ENCODE results near the gene IRAK1. TPM values are rescaled to one million over a fixed set of nuclear protein-coding genes. Genes with fewer than 3 reads are reported as not detected.

IRAK1 gene
- polyA plus RNA-seq, 1 of the 3 experiments (the other 2 are of a cell fraction): 68.5 TPM

GRCh38 chrX:154008521-154008920 lies 11.2 kb downstream of the IRAK1 start:
- Histone ChIP-seq H2AFZ (ENCODE audit: low read depth) (no peak overlapping the region), H3K4me2 (no peak overlapping the region), H3K79me2 (ENCODE audit: insufficient read depth) (no peaks in the 10 kb centered on the region), H3K4me1 (ENCODE audit: control insufficient read depth in 1 of 2, insufficient read depth in 2 of 2, low read depth in 1 of 2, low read length in 1 of 2) (no peaks in the 10 kb centered on the region; a peak in 1 of 4 replicates), H4K20me1 (ENCODE audit: insufficient read depth) (peaks cover 4% of the 10 kb centered on the region; the same call in 1 of the 2 replicates), H3K27ac (ENCODE audit: low read depth in 2 of 2, low read length in 1 of 2) (no peak overlapping the region; a peak in 1 of 4 replicates), H3K27me3 (ENCODE audit: insufficient read depth) (peaks cover 9% of the 10 kb centered on the region; the same call in 1 of the 2 replicates), H3K9me2 (no peaks in the 10 kb centered on the region), H3F3A (replicated peaks; ENCODE audit: insufficient read depth) (no peaks in the 10 kb centered on the region), H3K9me3 (no peaks in the 10 kb centered on the region), H3K36me3 (replicated peaks in 1 of 2; ENCODE audit: control insufficient read depth in 1 of 2, insufficient read depth in 2 of 2, low read length in 1 of 2) (peaks cover 0 to 8% of the 10 kb centered on the region in 2 experiments), H3K9ac (no peak overlapping the region), H3K4me3 (ENCODE audit: low read depth in 2 of 2, low read length in 1 of 2) (no peak overlapping the region)
- DNase-seq: peak; percentile 46
- ChIA-PET CTCF (no interaction called here), POLR2A (interaction anchor here (0.7 kb wide), 1 partner anchor 76 kb away, joined by 4 read pairs; no protein-coding TSS in a partner anchor)
- no peak for TF ChIP-seq EZH2phosphoT487 (IDR thresholded peaks at IDR 0.05; ENCODE audit: borderline replicate concordance, low read depth)
- no peak for TF ChIP-seq RFX5 (IDR thresholded peaks at IDR 0.05; ENCODE audit: low read length)
- no peak for TF ChIP-seq RAD21 (IDR thresholded peaks at IDR 0.05; ENCODE audit: low read length)
- no peak for TF ChIP-seq EP300 (IDR thresholded peaks at IDR 0.05; ENCODE audit: borderline replicate concordance in 1 of 2, low read depth in 1 of 2, low read length in 1 of 2)
- TF ChIP-seq PBX3 (IDR thresholded peaks at IDR 0.05): no peak
- no peak for TF ChIP-seq USF1 (IDR thresholded peaks at IDR 0.05; ENCODE audit: borderline replicate concordance, low read depth)
- TF ChIP-seq GATA2 (CRISPR knock-in tag; IDR thresholded peaks at IDR 0.05): no peak
- no peak for TF ChIP-seq YY1 (IDR thresholded peaks at IDR 0.05; ENCODE audit: low read depth)
- no peak for TF ChIP-seq POLR2AphosphoS5 (IDR thresholded peaks at IDR 0.05; ENCODE audit: low read depth, low read length)
- no peak for TF ChIP-seq TEAD4 (IDR thresholded peaks at IDR 0.05; ENCODE audit: borderline replicate concordance, insufficient read depth)
- TF ChIP-seq TAF1 (IDR thresholded peaks at IDR 0.05; ENCODE audit: borderline replicate concordance, low read depth, low read length): no peak
- TF ChIP-seq TCF12 (IDR thresholded peaks at IDR 0.05): no peak
- no peak for TF ChIP-seq FOXM1 (IDR thresholded peaks at IDR 0.05; ENCODE audit: low read depth)
- no peak for TF ChIP-seq NRF1 (IDR thresholded peaks at IDR 0.05; ENCODE audit: low read depth, low read length)
- no peak for TF ChIP-seq ZBTB33 (IDR thresholded peaks at IDR 0.05; ENCODE audit: borderline replicate concordance, low read depth)
- no peak for TF ChIP-seq RCOR1 (IDR thresholded peaks at IDR 0.05; ENCODE audit: low read length)
- TF ChIP-seq USF2 (IDR thresholded peaks at IDR 0.05; ENCODE audit: borderline replicate concordance, low read depth, low read length): no peak
- no peak for TF ChIP-seq NFIC (IDR thresholded peaks at IDR 0.05; ENCODE audit: borderline replicate concordance)
- no peak for TF ChIP-seq GABPA (IDR thresholded peaks at IDR 0.05; ENCODE audit: low read depth)
- WGBS (ENCODE audit: low lambda C conversion rate): 43% methylated on average over 4 of the region's 4 CpGs
